SK-N-SH (cell line): Measurements from ENCODE around the gene KRTAP10-5. TPM values are rescaled to one million over a fixed set of nuclear protein-coding genes. Genes with fewer than 3 reads are reported as not detected.

ENCODE experiments used
- CTCF ChIA-PET: fragments of 300-600, 350-600 bp; formaldehyde crosslinking; extraction: SDS; loops from one replicate; lab custom pipeline; 2021; lab: Yijun Ruan, JAX
- POLR2A ChIA-PET: fragments of 350-600 bp; sonication (Branson Sonifier 250); formaldehyde crosslinking; extraction: SDS; loops from one replicate; lab custom pipeline; 2020; ENCODE audit warnings: antibody characterized with exemption, inconsistent platforms; lab: Yijun Ruan, JAX
- DNase-seq: peaks from one replicate; pipeline ENCODE4 v3.0.0; 2012
- H2AFZ ChIP-seq: fragments of 200-600 bp; sonication (generic); 2 replicates; pipeline ENCODE4 v1.8.1; 2016; ENCODE audit warnings: antibody characterized with exemption, mild to moderate bottlenecking, low read depth
- H3F3A ChIP-seq: fragments of 200-600 bp; sonication (generic); replicated peaks from 2 replicates; pipeline ENCODE3; 2016; ENCODE audit warnings: antibody characterized with exemption, mild to moderate bottlenecking; ENCODE audit not compliant: insufficient read depth
- H3K27ac ChIP-seq, 2 experiments: fragments of 200-500 bp in 1 of 2; fragments of 200-600 bp in 1 of 2; sonication (Bioruptor generic) in 1 of 2; sonication (generic), shearing (Covaris generic) in 1 of 2; 2 replicates each; pipeline versions ENCODE4 v1.5.1 to v1.6.1; 2014 to 2016; ENCODE audit warnings: low read depth in 2 of 2, inconsistent platforms in 1 of 2, low read length in 1 of 2, mild to moderate bottlenecking in 1 of 2, mixed read lengths in 1 of 2
- H3K27me3 ChIP-seq: fragments of 200-600 bp; sonication (generic), shearing (Covaris generic); 2 replicates; pipeline ENCODE4 v1.6.1; 2016; ENCODE audit warnings: mixed run types; ENCODE audit not compliant: insufficient read depth
- H3K36me3 ChIP-seq, 2 experiments: fragments of 200-500 bp in 1 of 2; fragments of 200-600 bp in 1 of 2; sonication (Bioruptor generic) in 1 of 2; sonication (generic) in 1 of 2; replicated peaks in 1 of 2; 2 replicates each; pipeline versions ENCODE3 to v1.5.1; 2014 to 2016; ENCODE audit warnings: low read length in 1 of 2, mild to moderate bottlenecking in 1 of 2; ENCODE audit not compliant: insufficient read depth in 2 of 2, control insufficient read depth in 1 of 2
- H3K4me1 ChIP-seq, 2 experiments: fragments of 200-500 bp in 1 of 2; fragments of 200-600 bp in 1 of 2; sonication (Bioruptor generic) in 1 of 2; sonication (generic), shearing (Covaris generic) in 1 of 2; 2 replicates each; pipeline versions ENCODE4 v1.5.1 to v1.6.1; 2014 to 2016; ENCODE audit warnings: low read depth in 1 of 2, low read length in 1 of 2, mixed run types in 1 of 2; ENCODE audit not compliant: insufficient read depth in 2 of 2, control insufficient read depth in 1 of 2
- H3K4me2 ChIP-seq: fragments of 200-600 bp; sonication (generic), shearing (Covaris generic); 2 replicates; pipeline ENCODE4 v1.6.1; 2017; ENCODE audit warnings: mixed run types
- H3K4me3 ChIP-seq, 2 experiments: fragments of 200-500 bp in 1 of 2; fragments of 200-600 bp in 1 of 2; sonication (Bioruptor generic) in 1 of 2; sonication (generic), shearing (Covaris generic) in 1 of 2; 2 replicates each; pipeline versions ENCODE4 v1.5.1 to v1.8.1; 2014 to 2016; ENCODE audit warnings: low read depth in 2 of 2, inconsistent platforms in 1 of 2, low read length in 1 of 2, mild to moderate bottlenecking in 1 of 2, mixed read lengths in 1 of 2, moderate library complexity in 1 of 2
- H3K79me2 ChIP-seq: fragments of 200-600 bp; sonication (generic); 2 replicates; pipeline ENCODE4 v1.8.1; 2017; ENCODE audit warnings: mild to moderate bottlenecking; ENCODE audit not compliant: insufficient read depth
- H3K9ac ChIP-seq: fragments of 200-600 bp; sonication (generic); 2 replicates; pipeline ENCODE4 v1.6.1; 2017; ENCODE audit warnings: mixed run types
- H3K9me2 ChIP-seq: fragments of 200-600 bp; sonication (generic); 2 replicates; pipeline ENCODE4 v1.6.1; 2017; ENCODE audit warnings: mixed run types
- H3K9me3 ChIP-seq: fragments of 200-600 bp; sonication (generic); 2 replicates; pipeline ENCODE4 v1.6.1; 2017; ENCODE audit warnings: mixed run types, mild to moderate bottlenecking, moderate library complexity
- H4K20me1 ChIP-seq: fragments of 200-600 bp; sonication (generic); 2 replicates; pipeline ENCODE4 v1.6.1; 2017; ENCODE audit warnings: mild to moderate bottlenecking, mixed run types; ENCODE audit not compliant: insufficient read depth
- ELF1 ChIP-seq: IDR thresholded peaks from 2 replicates; pipeline ENCODE4 v1.4.0; 2012
- EP300 ChIP-seq, 2 experiments: IDR thresholded peaks; 2 replicates each; pipeline versions ENCODE4 v1.4.0 to v1.6.1; 2012; ENCODE audit warnings: borderline replicate concordance in 1 of 2, low read depth in 1 of 2, low read length in 1 of 2
- FOSL2 ChIP-seq: IDR thresholded peaks from 2 replicates; pipeline ENCODE4 v1.4.0; 2012; ENCODE audit warnings: low read depth, mild to moderate bottlenecking, moderate library complexity, borderline replicate concordance
- MAX ChIP-seq: IDR thresholded peaks from 2 replicates; pipeline ENCODE4 v1.4.0; 2012; ENCODE audit warnings: low read depth
- RFX5 ChIP-seq: IDR thresholded peaks from 2 replicates; pipeline ENCODE4 v1.6.1; 2012; ENCODE audit warnings: mild to moderate bottlenecking, improper control_type of control experiment, low read length
- SMC3 ChIP-seq: IDR thresholded peaks from 2 replicates; pipeline ENCODE4 v1.6.1; 2012; ENCODE audit warnings: low read depth, low read length, improper control_type of control experiment
- TCF12 ChIP-seq: IDR thresholded peaks from 2 replicates; pipeline ENCODE4 v1.4.0; 2012
- USF1 ChIP-seq: IDR thresholded peaks from 2 replicates; pipeline ENCODE4 v1.4.0; 2012; ENCODE audit warnings: low read depth, borderline replicate concordance
- ZBTB33 ChIP-seq: IDR thresholded peaks from 2 replicates; pipeline ENCODE4 v1.4.0; 2012; ENCODE audit warnings: low read depth, borderline replicate concordance
- WGBS: methylation state at CpG from one replicate; pipeline ENCODE4 v1.1.6; 2017; ENCODE audit warnings: low lambda C conversion rate; 5-methylcytosine and 5-hydroxymethylcytosine counted together
- polyA plus RNA-seq, 3 experiments: library from polyadenylated mRNA; depleted of rRNA; stranded (reverse); fragments of >200 nt; gene quantifications; 2 replicates each; pipeline ENCODE4 v1.2.3, GENCODE V29; 2012
- TF ChIP-seq, protein P1 (sequence below): IDR thresholded peaks from 2 replicates; pipeline ENCODE4 v1.6.1; 2012; ENCODE audit warnings: mild to moderate bottlenecking, low read depth, low read length, moderate library complexity

Gene KRTAP10-5
- polyA plus RNA-seq, 1 of the 3 experiments (the other 2 are of a cell fraction), result not detected

- no peaks in the 10 kb centered on the region for H3K9me3 ChIP-seq
- peaks cover 8% of the 10 kb centered on the region for H3K27me3 ChIP-seq
- POLR2A ChIA-PET, result no interaction called here
- WGBS, result 17% methylated on average over 15 of the region's 24 CpGs
- no peak overlapping the region for H3K27ac ChIP-seq
- no peaks in the 10 kb centered on the region for H3K79me2 ChIP-seq
- no peaks in the 10 kb centered on the region for H4K20me1 ChIP-seq
- no peak for TF ChIP-seq EP300 (IDR thresholded peaks at IDR 0.05; ENCODE audit: borderline replicate concordance in 1 of 2, low read depth in 1 of 2, low read length in 1 of 2)
- no peak for TF ChIP-seq SMC3
- TF ChIP-seq, protein P1, sequence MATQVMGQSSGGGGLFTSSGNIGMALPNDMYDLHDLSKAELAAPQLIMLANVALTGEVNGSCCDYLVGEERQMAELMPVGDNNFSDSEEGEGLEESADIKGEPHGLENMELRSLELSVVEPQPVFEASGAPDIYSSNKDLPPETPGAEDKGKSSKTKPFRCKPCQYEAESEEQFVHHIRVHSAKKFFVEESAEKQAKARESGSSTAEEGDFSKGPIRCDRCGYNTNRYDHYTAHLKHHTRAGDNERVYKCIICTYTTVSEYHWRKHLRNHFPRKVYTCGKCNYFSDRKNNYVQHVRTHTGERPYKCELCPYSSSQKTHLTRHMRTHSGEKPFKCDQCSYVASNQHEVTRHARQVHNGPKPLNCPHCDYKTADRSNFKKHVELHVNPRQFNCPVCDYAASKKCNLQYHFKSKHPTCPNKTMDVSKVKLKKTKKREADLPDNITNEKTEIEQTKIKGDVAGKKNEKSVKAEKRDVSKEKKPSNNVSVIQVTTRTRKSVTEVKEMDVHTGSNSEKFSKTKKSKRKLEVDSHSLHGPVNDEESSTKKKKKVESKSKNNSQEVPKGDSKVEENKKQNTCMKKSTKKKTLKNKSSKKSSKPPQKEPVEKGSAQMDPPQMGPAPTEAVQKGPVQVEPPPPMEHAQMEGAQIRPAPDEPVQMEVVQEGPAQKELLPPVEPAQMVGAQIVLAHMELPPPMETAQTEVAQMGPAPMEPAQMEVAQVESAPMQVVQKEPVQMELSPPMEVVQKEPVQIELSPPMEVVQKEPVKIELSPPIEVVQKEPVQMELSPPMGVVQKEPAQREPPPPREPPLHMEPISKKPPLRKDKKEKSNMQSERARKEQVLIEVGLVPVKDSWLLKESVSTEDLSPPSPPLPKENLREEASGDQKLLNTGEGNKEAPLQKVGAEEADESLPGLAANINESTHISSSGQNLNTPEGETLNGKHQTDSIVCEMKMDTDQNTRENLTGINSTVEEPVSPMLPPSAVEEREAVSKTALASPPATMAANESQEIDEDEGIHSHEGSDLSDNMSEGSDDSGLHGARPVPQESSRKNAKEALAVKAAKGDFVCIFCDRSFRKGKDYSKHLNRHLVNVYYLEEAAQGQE, result no peak
- TF ChIP-seq TCF12, result no peak
- TF ChIP-seq USF1, result no peak
- TF ChIP-seq ELF1, result no peak
- TF ChIP-seq FOSL2, result no peak
- no peak for TF ChIP-seq ZBTB33
- TF ChIP-seq MAX, result no peak
- no peak for TF ChIP-seq RFX5
- TF ChIP-seq, all 33 proteins: peak for 0
- no peak overlapping the region for H3K4me2 ChIP-seq
- no peak overlapping the region for H2AFZ ChIP-seq
- H3K9me2 ChIP-seq, result no peaks in the 10 kb centered on the region
- peaks cover 0 to 2% of the 10 kb centered on the region in 2 experiments; a peak in 1 of 4 replicates for H3K4me1 ChIP-seq
- DNase-seq, result no peak
- H3K36me3 ChIP-seq, result no peaks in the 10 kb centered on the region
- no peak overlapping the region for H3K4me3 ChIP-seq
- no peaks in the 10 kb centered on the region for H3F3A ChIP-seq
- CTCF ChIA-PET, result interaction anchor here (0.6 kb wide), 1 partner anchor 72 kb away, joined by 3 read pairs; no protein-coding TSS in a partner anchor
- no peak overlapping the region for H3K9ac ChIP-seq
Measured at GRCh38 chr21:44589586-44590305, 9.3 kb upstream of the KRTAP10-5 start.
